Measurements from ENCODE around the gene FHDC1. TPM values are rescaled to one million over a fixed set of nuclear protein-coding genes. Genes with fewer than 3 reads are reported as not detected.

FHDC1 gene
- total RNA-seq, 1 experiment from 2014 or later, result 18.1 TPM

DNA sequence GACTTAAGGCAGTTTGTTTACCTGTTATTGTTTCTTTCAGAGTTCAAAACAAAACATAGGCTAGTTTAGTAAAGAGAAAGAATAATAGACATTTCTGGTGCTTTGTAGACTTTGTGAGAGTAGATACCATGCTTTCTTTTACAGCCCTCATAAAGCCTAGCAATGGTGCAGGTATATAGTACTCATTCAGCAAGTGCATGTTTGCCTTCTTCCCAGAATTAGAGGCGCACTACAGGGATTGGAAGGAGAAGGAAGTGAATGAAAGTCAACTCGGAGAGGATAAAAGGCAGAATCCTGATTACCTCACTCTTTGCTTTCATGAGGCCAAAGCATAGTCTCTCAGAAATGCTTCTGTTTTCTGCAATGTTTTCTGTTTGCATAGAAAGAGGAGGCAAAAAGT, 43.1 kb upstream of the FHDC1 start (continued):
- TF ChIP-seq, protein P1, sequence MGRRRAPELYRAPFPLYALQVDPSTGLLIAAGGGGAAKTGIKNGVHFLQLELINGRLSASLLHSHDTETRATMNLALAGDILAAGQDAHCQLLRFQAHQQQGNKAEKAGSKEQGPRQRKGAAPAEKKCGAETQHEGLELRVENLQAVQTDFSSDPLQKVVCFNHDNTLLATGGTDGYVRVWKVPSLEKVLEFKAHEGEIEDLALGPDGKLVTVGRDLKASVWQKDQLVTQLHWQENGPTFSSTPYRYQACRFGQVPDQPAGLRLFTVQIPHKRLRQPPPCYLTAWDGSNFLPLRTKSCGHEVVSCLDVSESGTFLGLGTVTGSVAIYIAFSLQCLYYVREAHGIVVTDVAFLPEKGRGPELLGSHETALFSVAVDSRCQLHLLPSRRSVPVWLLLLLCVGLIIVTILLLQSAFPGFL (CRISPR knock-in tag; IDR thresholded peaks at IDR 0.05; ENCODE audit: borderline replicate concordance), result no peak
- no peak for TF ChIP-seq PRRX2 (CRISPR knock-in tag; IDR thresholded peaks at IDR 0.05)
- TF ChIP-seq RELA (CRISPR knock-in tag; IDR thresholded peaks at IDR 0.05; ENCODE audit: borderline replicate concordance), result no peak
- TF ChIP-seq, protein P2, sequence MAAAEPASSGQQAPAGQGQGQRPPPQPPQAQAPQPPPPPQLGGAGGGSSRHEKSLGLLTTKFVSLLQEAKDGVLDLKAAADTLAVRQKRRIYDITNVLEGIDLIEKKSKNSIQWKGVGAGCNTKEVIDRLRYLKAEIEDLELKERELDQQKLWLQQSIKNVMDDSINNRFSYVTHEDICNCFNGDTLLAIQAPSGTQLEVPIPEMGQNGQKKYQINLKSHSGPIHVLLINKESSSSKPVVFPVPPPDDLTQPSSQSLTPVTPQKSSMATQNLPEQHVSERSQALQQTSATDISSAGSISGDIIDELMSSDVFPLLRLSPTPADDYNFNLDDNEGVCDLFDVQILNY (CRISPR knock-in tag; IDR thresholded peaks at IDR 0.05), result no peak
- TF ChIP-seq, protein P3, sequence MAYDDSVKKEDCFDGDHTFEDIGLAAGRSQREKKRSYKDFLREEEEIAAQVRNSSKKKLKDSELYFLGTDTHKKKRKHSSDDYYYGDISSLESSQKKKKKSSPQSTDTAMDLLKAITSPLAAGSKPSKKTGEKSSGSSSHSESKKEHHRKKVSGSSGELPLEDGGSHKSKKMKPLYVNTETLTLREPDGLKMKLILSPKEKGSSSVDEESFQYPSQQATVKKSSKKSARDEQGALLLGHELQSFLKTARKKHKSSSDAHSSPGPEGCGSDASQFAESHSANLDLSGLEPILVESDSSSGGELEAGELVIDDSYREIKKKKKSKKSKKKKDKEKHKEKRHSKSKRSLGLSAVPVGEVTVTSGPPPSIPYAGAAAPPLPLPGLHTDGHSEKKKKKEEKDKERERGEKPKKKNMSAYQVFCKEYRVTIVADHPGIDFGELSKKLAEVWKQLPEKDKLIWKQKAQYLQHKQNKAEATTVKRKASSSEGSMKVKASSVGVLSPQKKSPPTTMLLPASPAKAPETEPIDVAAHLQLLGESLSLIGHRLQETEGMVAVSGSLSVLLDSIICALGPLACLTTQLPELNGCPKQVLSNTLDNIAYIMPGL (CRISPR knock-in tag; IDR thresholded peaks at IDR 0.05), result no peak

DNA sequence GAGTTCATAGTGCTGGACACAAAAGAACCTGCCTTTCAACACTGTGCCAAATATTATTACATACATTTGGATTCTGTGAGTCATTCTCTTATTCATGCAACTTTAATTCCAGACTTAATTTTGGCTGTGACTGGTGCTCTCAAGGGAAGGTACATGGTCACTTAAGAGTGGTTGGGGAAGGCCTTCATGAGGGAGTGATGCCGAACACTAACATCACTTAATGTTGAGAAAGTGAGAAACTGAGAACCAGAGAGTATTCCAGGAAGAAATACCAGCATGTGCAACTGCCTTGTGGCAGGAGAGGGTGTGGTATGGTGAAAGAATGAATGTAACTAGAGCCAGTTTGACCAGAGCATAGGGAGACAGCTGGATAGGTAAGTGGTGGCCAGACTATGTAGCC, 41.5 kb upstream of the FHDC1 start:
- Mint-ChIP-seq H3K36me3 (peaks cover 13% of the 10 kb centered on the region), H3K9me3 (no peaks in the 10 kb centered on the region), H3K27ac (no peak overlapping the region), H3K4me1 (peaks cover 18% of the 10 kb centered on the region), H3K27me3 (ENCODE audit: low read depth) (no peaks in the 10 kb centered on the region), H3K4me3 (no peak overlapping the region)
- no peak for DNase-seq (ENCODE audit: low spot score)
- ATAC-seq, result no peak
- TF ChIP-seq GTF2I (CRISPR knock-in tag; conservative IDR thresholded peaks at IDR 0.05) (no peak), ZNF219 (CRISPR knock-in tag; IDR thresholded peaks at IDR 0.05; ENCODE audit: borderline replicate concordance) (no peak), ZNF232 (CRISPR knock-in tag; IDR thresholded peaks at IDR 0.05) (no peak), NR1H2 (CRISPR knock-in tag; IDR thresholded peaks at IDR 0.05) (no peak), JUN (CRISPR knock-in tag; IDR thresholded peaks at IDR 0.05) (no peak), ZNF138 (CRISPR knock-in tag; conservative IDR thresholded peaks at IDR 0.05) (no peak), ZNF423 (CRISPR knock-in tag; IDR thresholded peaks at IDR 0.05) (no peak), PRRX2 (CRISPR knock-in tag; IDR thresholded peaks at IDR 0.05) (no peak), GRHL2 (CRISPR knock-in tag; IDR thresholded peaks at IDR 0.05; ENCODE audit: insufficient replicate concordance, severe bottlenecking) (no peak), ZNF671 (CRISPR knock-in tag; IDR thresholded peaks at IDR 0.05) (no peak)
- TF ChIP-seq, protein P4, sequence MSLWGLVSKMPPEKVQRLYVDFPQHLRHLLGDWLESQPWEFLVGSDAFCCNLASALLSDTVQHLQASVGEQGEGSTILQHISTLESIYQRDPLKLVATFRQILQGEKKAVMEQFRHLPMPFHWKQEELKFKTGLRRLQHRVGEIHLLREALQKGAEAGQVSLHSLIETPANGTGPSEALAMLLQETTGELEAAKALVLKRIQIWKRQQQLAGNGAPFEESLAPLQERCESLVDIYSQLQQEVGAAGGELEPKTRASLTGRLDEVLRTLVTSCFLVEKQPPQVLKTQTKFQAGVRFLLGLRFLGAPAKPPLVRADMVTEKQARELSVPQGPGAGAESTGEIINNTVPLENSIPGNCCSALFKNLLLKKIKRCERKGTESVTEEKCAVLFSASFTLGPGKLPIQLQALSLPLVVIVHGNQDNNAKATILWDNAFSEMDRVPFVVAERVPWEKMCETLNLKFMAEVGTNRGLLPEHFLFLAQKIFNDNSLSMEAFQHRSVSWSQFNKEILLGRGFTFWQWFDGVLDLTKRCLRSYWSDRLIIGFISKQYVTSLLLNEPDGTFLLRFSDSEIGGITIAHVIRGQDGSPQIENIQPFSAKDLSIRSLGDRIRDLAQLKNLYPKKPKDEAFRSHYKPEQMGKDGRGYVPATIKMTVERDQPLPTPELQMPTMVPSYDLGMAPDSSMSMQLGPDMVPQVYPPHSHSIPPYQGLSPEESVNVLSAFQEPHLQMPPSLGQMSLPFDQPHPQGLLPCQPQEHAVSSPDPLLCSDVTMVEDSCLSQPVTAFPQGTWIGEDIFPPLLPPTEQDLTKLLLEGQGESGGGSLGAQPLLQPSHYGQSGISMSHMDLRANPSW (CRISPR knock-in tag; conservative IDR thresholded peaks at IDR 0.05; ENCODE audit: low read depth), result no peak
- TF ChIP-seq, protein P5, sequence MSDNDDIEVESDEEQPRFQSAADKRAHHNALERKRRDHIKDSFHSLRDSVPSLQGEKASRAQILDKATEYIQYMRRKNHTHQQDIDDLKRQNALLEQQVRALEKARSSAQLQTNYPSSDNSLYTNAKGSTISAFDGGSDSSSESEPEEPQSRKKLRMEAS (CRISPR knock-in tag; IDR thresholded peaks at IDR 0.05), result no peak
- TF ChIP-seq, protein P1 (CRISPR knock-in tag; IDR thresholded peaks at IDR 0.05; ENCODE audit: borderline replicate concordance), result no peak
- TF ChIP-seq, protein P6, sequence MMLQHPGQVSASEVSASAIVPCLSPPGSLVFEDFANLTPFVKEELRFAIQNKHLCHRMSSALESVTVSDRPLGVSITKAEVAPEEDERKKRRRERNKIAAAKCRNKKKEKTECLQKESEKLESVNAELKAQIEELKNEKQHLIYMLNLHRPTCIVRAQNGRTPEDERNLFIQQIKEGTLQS (CRISPR knock-in tag; conservative IDR thresholded peaks at IDR 0.05), result no peak
- TF ChIP-seq, protein P7, sequence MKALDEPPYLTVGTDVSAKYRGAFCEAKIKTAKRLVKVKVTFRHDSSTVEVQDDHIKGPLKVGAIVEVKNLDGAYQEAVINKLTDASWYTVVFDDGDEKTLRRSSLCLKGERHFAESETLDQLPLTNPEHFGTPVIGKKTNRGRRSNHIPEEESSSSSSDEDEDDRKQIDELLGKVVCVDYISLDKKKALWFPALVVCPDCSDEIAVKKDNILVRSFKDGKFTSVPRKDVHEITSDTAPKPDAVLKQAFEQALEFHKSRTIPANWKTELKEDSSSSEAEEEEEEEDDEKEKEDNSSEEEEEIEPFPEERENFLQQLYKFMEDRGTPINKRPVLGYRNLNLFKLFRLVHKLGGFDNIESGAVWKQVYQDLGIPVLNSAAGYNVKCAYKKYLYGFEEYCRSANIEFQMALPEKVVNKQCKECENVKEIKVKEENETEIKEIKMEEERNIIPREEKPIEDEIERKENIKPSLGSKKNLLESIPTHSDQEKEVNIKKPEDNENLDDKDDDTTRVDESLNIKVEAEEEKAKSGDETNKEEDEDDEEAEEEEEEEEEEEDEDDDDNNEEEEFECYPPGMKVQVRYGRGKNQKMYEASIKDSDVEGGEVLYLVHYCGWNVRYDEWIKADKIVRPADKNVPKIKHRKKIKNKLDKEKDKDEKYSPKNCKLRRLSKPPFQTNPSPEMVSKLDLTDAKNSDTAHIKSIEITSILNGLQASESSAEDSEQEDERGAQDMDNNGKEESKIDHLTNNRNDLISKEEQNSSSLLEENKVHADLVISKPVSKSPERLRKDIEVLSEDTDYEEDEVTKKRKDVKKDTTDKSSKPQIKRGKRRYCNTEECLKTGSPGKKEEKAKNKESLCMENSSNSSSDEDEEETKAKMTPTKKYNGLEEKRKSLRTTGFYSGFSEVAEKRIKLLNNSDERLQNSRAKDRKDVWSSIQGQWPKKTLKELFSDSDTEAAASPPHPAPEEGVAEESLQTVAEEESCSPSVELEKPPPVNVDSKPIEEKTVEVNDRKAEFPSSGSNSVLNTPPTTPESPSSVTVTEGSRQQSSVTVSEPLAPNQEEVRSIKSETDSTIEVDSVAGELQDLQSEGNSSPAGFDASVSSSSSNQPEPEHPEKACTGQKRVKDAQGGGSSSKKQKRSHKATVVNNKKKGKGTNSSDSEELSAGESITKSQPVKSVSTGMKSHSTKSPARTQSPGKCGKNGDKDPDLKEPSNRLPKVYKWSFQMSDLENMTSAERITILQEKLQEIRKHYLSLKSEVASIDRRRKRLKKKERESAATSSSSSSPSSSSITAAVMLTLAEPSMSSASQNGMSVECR (CRISPR knock-in tag; IDR thresholded peaks at IDR 0.05; ENCODE audit: borderline replicate concordance), result no peak
- CTCF ChIA-PET, result no interaction called here
- POLR2A ChIA-PET, result no interaction called here

Measured in WTC11 (cell line).